ENCODE data around the gene PTDSS2.
"Not testable (repeated sequence)": the region's sequence is repeated elsewhere in the genome, so short reads cannot be mapped to it uniquely, and the experiment has no call there.

The PTDSS2 gene

GRCh38 chr11:449889-450808 is at the start of gene PTDSS2:
Gene PTDSS2, plus strand, starts transcription at chr11:450279. Its CDS starts 177 bp downstream, at chr11:450456.
- DNase-seq, result peak; percentile 78

GRCh38 chr11:401196-401595 is 48.9 kb upstream of the PTDSS2 start:
- not testable (repeated sequence) for DNase-seq

- DNase-seq, result no peak
Measured at GRCh38 chr11:403021-403760, 46.9 kb upstream of the PTDSS2 start.

- DNase-seq, result no peak
Measured at GRCh38 chr11:403761-404431, 46.2 kb upstream of the PTDSS2 start.

- DNase-seq, result no peak
Measured at GRCh38 chr11:404551-405264, 45.4 kb upstream of the PTDSS2 start.

- DNase-seq, result peak; percentile 18
Measured at GRCh38 chr11:405323-405953, 44.6 kb upstream of the PTDSS2 start.

GRCh38 chr11:405954-406795 is 43.9 kb upstream of the PTDSS2 start:
- no peak for DNase-seq

- no peak for DNase-seq
Measured at GRCh38 chr11:406796-407650, 43.1 kb upstream of the PTDSS2 start.

- DNase-seq, result no peak
Measured at GRCh38 chr11:407651-408123, 42.4 kb upstream of the PTDSS2 start.

GRCh38 chr11:408154-409007 is 41.7 kb upstream of the PTDSS2 start:
- no peak for DNase-seq

GRCh38 chr11:409008-409599 is 41.0 kb upstream of the PTDSS2 start:
- no peak for DNase-seq

GRCh38 chr11:409600-410483 is 40.2 kb upstream of the PTDSS2 start:
- no peak for DNase-seq

- not testable (repeated sequence) for DNase-seq
Measured at GRCh38 chr11:410711-411110, 39.4 kb upstream of the PTDSS2 start.

- not testable (repeated sequence) for DNase-seq
Measured at GRCh38 chr11:411520-411919, 38.6 kb upstream of the PTDSS2 start.

GRCh38 chr11:412641-413119 is 37.4 kb upstream of the PTDSS2 start:
- DNase-seq, result no peak

- no peak for DNase-seq
Measured at GRCh38 chr11:413120-414081, 36.7 kb upstream of the PTDSS2 start.

Measured in NCI-H1694 treated with DMSO at 0.1 percent for 48 hours (cell line).